GM23338 (cell line): Measurements from ENCODE around the gene TMEM218. TPM values are rescaled to one million over a fixed set of nuclear protein-coding genes. Genes with fewer than 3 reads are reported as not detected.

Experiments
- ATAC-seq: fragments of 200-7000 bp; cut with Tn5 transposase; 3 replicates; pipeline ENCODE4 v1.9.1; 2020
- DNase-seq: peaks from one replicate; pipeline ENCODE4 v3.0.0-alpha.2; 2015; ENCODE audit warnings: low spot score
- H2AFZ ChIP-seq: fragments of 200-600 bp; sonication (generic); 2 replicates; pipeline ENCODE4 v1.8.0; 2016; ENCODE audit warnings: antibody characterized with exemption, mild to moderate bottlenecking, moderate library complexity
- H3F3A ChIP-seq: fragments of 200-600 bp; sonication (generic); replicated peaks from 2 replicates; pipeline ENCODE4 v1.8.0; 2017; ENCODE audit warnings: antibody characterized with exemption, mixed run types, low read depth
- H3K27ac ChIP-seq: fragments of 200-600 bp; sonication (generic); 2 replicates; pipeline ENCODE4 v1.6.1; 2016; ENCODE audit warnings: low read depth
- H3K27me3 ChIP-seq: fragments of 200-600 bp; sonication (generic); 2 replicates; pipeline ENCODE4 v1.8.0; 2016; ENCODE audit warnings: mild to moderate bottlenecking, mixed run types, moderate library complexity; ENCODE audit not compliant: insufficient read depth
- H3K36me3 ChIP-seq: fragments of 200-600 bp; sonication (generic); 2 replicates; pipeline ENCODE4 v1.8.0; 2016; ENCODE audit warnings: mild to moderate bottlenecking; ENCODE audit not compliant: insufficient read depth
- H3K4me1 ChIP-seq: fragments of 200-600 bp; sonication (generic); 2 replicates; pipeline ENCODE4 v1.8.0; 2016; ENCODE audit warnings: mild to moderate bottlenecking, moderate library complexity; ENCODE audit not compliant: insufficient read depth
- H3K4me2 ChIP-seq: fragments of 200-600 bp; sonication (generic); 2 replicates; pipeline ENCODE4 v1.7.1; 2017; ENCODE audit warnings: mixed run types
- H3K4me3 ChIP-seq: fragments of 200-600 bp; sonication (generic); 2 replicates; pipeline ENCODE4 v1.6.1; 2016; ENCODE audit warnings: mixed run types
- H3K79me2 ChIP-seq: fragments of 200-600 bp; sonication (generic); replicated peaks from 2 replicates; pipeline ENCODE4 v1.8.0; 2017; ENCODE audit warnings: mild to moderate bottlenecking; ENCODE audit not compliant: insufficient read depth
- H3K9me2 ChIP-seq: fragments of 200-600 bp; sonication (generic); 2 replicates; pipeline ENCODE4 v1.8.0; 2017; ENCODE audit not compliant: insufficient read depth
- H4K20me1 ChIP-seq: fragments of 200-600 bp; sonication (generic); replicated peaks from 2 replicates; pipeline ENCODE4 v1.8.0; 2017; ENCODE audit warnings: mild to moderate bottlenecking; ENCODE audit not compliant: insufficient read depth
- H3K27ac Mint-ChIP-seq: 2 replicates; pipeline ENCODE4 v1.8.0; 2020; ENCODE audit warnings: inconsistent platforms, mild to moderate bottlenecking, moderate library complexity, mixed read lengths
- H3K27me3 Mint-ChIP-seq: 3 replicates; pipeline ENCODE4 v1.8.0; 2022; ENCODE audit warnings: low read depth, mild to moderate bottlenecking, moderate library complexity, mixed read lengths, inconsistent platforms; ENCODE audit not compliant: insufficient read depth, poor library complexity
- H3K36me3 Mint-ChIP-seq: 3 replicates; pipeline ENCODE4 v1.8.0; 2021; ENCODE audit warnings: low read depth, mild to moderate bottlenecking, inconsistent platforms, moderate library complexity, mixed read lengths
- H3K4me1 Mint-ChIP-seq: 3 replicates; pipeline ENCODE4 v1.8.0; 2020; ENCODE audit warnings: mild to moderate bottlenecking, inconsistent platforms, mixed read lengths
- H3K4me3 Mint-ChIP-seq: 3 replicates; pipeline ENCODE4 v1.8.0; 2021; ENCODE audit warnings: moderate library complexity, mild to moderate bottlenecking, inconsistent platforms, mixed read lengths
- H3K9me3 Mint-ChIP-seq: 3 replicates; pipeline ENCODE4 v1.8.0; 2020; ENCODE audit warnings: moderate library complexity, mild to moderate bottlenecking, inconsistent platforms, mixed read lengths
- CREB1 ChIP-seq: fragments of 250-450 bp; sonication (Bioruptor Pico); IDR thresholded peaks from 2 replicates; pipeline ENCODE4 v1.5.0; 2020; ENCODE audit warnings: low read depth, mild to moderate bottlenecking, moderate library complexity
- CTCF ChIP-seq, 2 experiments: fragments of 200-600 bp in 1 of 2; sonication (generic) in 1 of 2; conservative IDR thresholded peaks; 2 replicates each; pipeline versions ENCODE4 v1.5.1 to v1.6.1; 2016 to 2017; ENCODE audit warnings: antibody characterized with exemption in 2 of 2, low read depth in 2 of 2, mild to moderate bottlenecking in 2 of 2, moderate library complexity in 1 of 2
- ETS1 ChIP-seq: IDR thresholded peaks from 2 replicates; pipeline ENCODE4 v1.6.1; 2016; ENCODE audit warnings: antibody characterized with exemption
- EZH2 ChIP-seq: fragments of 200-600 bp; sonication (generic); IDR thresholded peaks from one replicate; pipeline ENCODE4 v1.8.0; 2017; ENCODE audit warnings: antibody characterized with exemption, mild to moderate bottlenecking, low read depth; ENCODE audit not compliant: unreplicated experiment
- EZH2phosphoT487 ChIP-seq: fragments of 200-600 bp; sonication (generic); IDR thresholded peaks from one replicate; pipeline ENCODE4 v1.8.1; 2018; ENCODE audit warnings: antibody characterized with exemption; ENCODE audit not compliant: unreplicated experiment
- JUNB ChIP-seq: IDR thresholded peaks from one replicate; pipeline ENCODE4 v1.6.1; 2016; ENCODE audit warnings: antibody characterized with exemption; ENCODE audit not compliant: unreplicated experiment
- NANOG ChIP-seq: IDR thresholded peaks from 2 replicates; pipeline ENCODE4 v1.6.1; 2016; ENCODE audit warnings: antibody characterized with exemption, borderline replicate concordance
- POLR2AphosphoS5 ChIP-seq: IDR thresholded peaks from 2 replicates; pipeline ENCODE4 v1.6.1; 2016; ENCODE audit warnings: antibody characterized with exemption, low read depth
- REST ChIP-seq: IDR thresholded peaks from one replicate; pipeline ENCODE4 v1.6.1; 2018; ENCODE audit warnings: antibody characterized with exemption; ENCODE audit not compliant: unreplicated experiment
- STAT1 ChIP-seq: IDR thresholded peaks from one replicate; pipeline ENCODE4 v1.6.1; 2016; ENCODE audit warnings: antibody characterized with exemption; ENCODE audit not compliant: unreplicated experiment
- ZNF114 ChIP-seq: fragments of 250-450 bp; sonication (Bioruptor Pico); IDR thresholded peaks from 2 replicates; pipeline ENCODE4 v1.5.0; 2020; ENCODE audit warnings: mild to moderate bottlenecking, moderate library complexity
- ZNF331 ChIP-seq: fragments of 250-450 bp; sonication (Bioruptor Pico); IDR thresholded peaks from 2 replicates; pipeline ENCODE4 v1.5.0; 2020; ENCODE audit warnings: low read depth, mild to moderate bottlenecking, moderate library complexity
- ZNF462 ChIP-seq: fragments of 250-450 bp; sonication (Bioruptor Pico); IDR thresholded peaks from 2 replicates; pipeline ENCODE4 v1.5.0; 2020; ENCODE audit warnings: mild to moderate bottlenecking, moderate library complexity
- polyA plus RNA-seq: library from polyadenylated mRNA; unstranded; fragments of >200 nt; fragmentation: Nextera tagmentation; extraction: Ambion mirVana; gene quantifications from 2 replicates; pipeline ENCODE4 v1.2.1, GENCODE V29; 2016
- total RNA-seq: library from RNA; depleted of rRNA; stranded (reverse); fragments of >200 nt; shearing (Covaris generic); gene quantifications from 2 replicates; pipeline ENCODE4 v1.2.3, GENCODE V29; 2014

TMEM218 gene
- total and polyA plus RNA-seq, 2 experiments from 2014 or later = 23.7 to 24.2 TPM

- H3K27ac ChIP-seq = no peak overlapping the region
Measured at GRCh38 chr11:125090816-125091215, 20.6 kb downstream of the TMEM218 start.

More at GRCh38 chr11:125090816-125091215, 20.6 kb downstream of the TMEM218 start:
- DNase-seq (no peak), ATAC-seq (no peak; the same call in 2 of the 3 replicates)
- Histone ChIP-seq H3K4me3 (no peak overlapping the region), H4K20me1 (no peaks in the 10 kb centered on the region), H3K4me1 (peaks cover 20% of the 10 kb centered on the region), H3K27me3 (no peaks in the 10 kb centered on the region), H3F3A (no peaks in the 10 kb centered on the region), H3K36me3 (no peaks in the 10 kb centered on the region), H3K79me2 (no peaks in the 10 kb centered on the region), H2AFZ (no peak overlapping the region), H3K4me2 (no peak overlapping the region), H3K9me2 (no peaks in the 10 kb centered on the region)
- no peak for TF ChIP-seq ETS1
- no peak for TF ChIP-seq EZH2
- no peak for TF ChIP-seq CREB1 (CRISPR knock-in tag)
- TF ChIP-seq ZNF462 = no peak
- TF ChIP-seq STAT1 = no peak
- no peak for TF ChIP-seq REST
- no peak for TF ChIP-seq EZH2phosphoT487
- TF ChIP-seq NANOG = no peak
- no peak for TF ChIP-seq POLR2AphosphoS5
- TF ChIP-seq JUNB = no peak
- TF ChIP-seq CTCF (conservative IDR thresholded peaks at IDR 0.05; ENCODE audit: low read depth in 2 of 2) = no peak
- no peak for TF ChIP-seq ZNF331
- no peak for TF ChIP-seq ZNF114
- Mint-ChIP-seq H3K36me3 (no peaks in the 10 kb centered on the region; the same call in 1 of the 3 replicates), H3K27me3 (peaks cover 4% of the 10 kb centered on the region), H3K4me3 (no peak overlapping the region), H3K9me3 (no peaks in the 10 kb centered on the region), H3K4me1 (peaks cover 38% of the 10 kb centered on the region), H3K27ac (no peak overlapping the region)
